Endothelial cell of umbilical vein (primary cell): Measurements from ENCODE around the gene KLK8. TPM values are rescaled to one million over a fixed set of nuclear protein-coding genes. Genes with fewer than 3 reads are reported as not detected.

Experiments used
- BruUV-seq: library from RNA; stranded (reverse); fragments of 400-500 nt; replicated peaks from 2 replicates; lab custom pipeline; 2021; lab: Mats Ljungman, UMichigan
- CTCF ChIA-PET: fragments of 300-600, 350-600 bp; sonication (Branson Sonifier 250); formaldehyde crosslinking; loops from one replicate; lab custom pipeline; 2021; ENCODE audit warnings: antibody characterized with exemption, inconsistent platforms; lab: Charles Lee
- POLR2A ChIA-PET: fragments of 300-600, 350-600 bp; sonication (Branson Sonifier 250); formaldehyde crosslinking; loops from one replicate; lab custom pipeline; 2021; ENCODE audit warnings: antibody characterized with exemption, inconsistent platforms; lab: Charles Lee
- DNase-seq: peaks from one replicate; pipeline ENCODE4 v3.0.0-alpha.2; 2011; ENCODE audit warnings: low read depth, low spot score
- FAIRE-seq: peaks from 2 replicates; lab custom pipeline; 2011; peaks lifted over from hg19 to GRCh38; lab: Jason Lieb, UNC
- H2AFZ ChIP-seq: 2 replicates; pipeline ENCODE4 v1.6.0; 2012; ENCODE audit warnings: low read depth, low read length, control low read depth, inconsistent platforms
- H3K27ac ChIP-seq: 2 replicates; pipeline ENCODE4 v1.5.1; 2011; ENCODE audit warnings: low read depth, mild to moderate bottlenecking, control low read depth, low read length, moderate library complexity; ENCODE audit not compliant: insufficient read depth
- H3K27me3 ChIP-seq, 2 experiments: 2 replicates each; pipeline versions ENCODE4 v1.6.0 to v1.6.1; 2011; ENCODE audit warnings: low read length in 2 of 2, mixed read lengths in 1 of 2; ENCODE audit not compliant: control insufficient read depth in 2 of 2, insufficient read depth in 2 of 2
- H3K36me3 ChIP-seq, 2 experiments: 2 replicates in 1 of 2; 3 replicates in 1 of 2; pipeline ENCODE4 v1.5.1; 2011; ENCODE audit warnings: low read length in 2 of 2, mild to moderate bottlenecking in 1 of 2, moderate library complexity in 1 of 2; ENCODE audit not compliant: control insufficient read depth in 2 of 2, insufficient read depth in 2 of 2; ENCODE audit errors: extremely low read depth in 1 of 2
- H3K4me1 ChIP-seq: 3 replicates; pipeline ENCODE4 v1.5.1; 2011; ENCODE audit warnings: mild to moderate bottlenecking, low read length; ENCODE audit not compliant: control insufficient read depth, insufficient read depth; ENCODE audit errors: extremely low read depth
- H3K4me2 ChIP-seq: 2 replicates; pipeline ENCODE4 v1.6.1; 2011; ENCODE audit warnings: low read length, control low read depth, mixed read lengths; ENCODE audit not compliant: insufficient read depth
- H3K4me3 ChIP-seq, 3 experiments: fragments of 200-600 bp in 1 of 3; sonication (generic), shearing (Covaris generic) in 1 of 3; replicated peaks in 1 of 3; 2 replicates each; pipeline ENCODE4 v1.5.1; 2011 to 2016; ENCODE audit warnings: control low read depth in 3 of 3, low read length in 3 of 3, mild to moderate bottlenecking in 2 of 3, inconsistent platforms in 1 of 3, low read depth in 1 of 3, moderate library complexity in 1 of 3; ENCODE audit not compliant: insufficient read depth in 1 of 3
- H3K79me2 ChIP-seq: 2 replicates; pipeline ENCODE4 v1.6.0; 2012; ENCODE audit warnings: low read length, inconsistent platforms; ENCODE audit not compliant: control insufficient read depth, insufficient read depth
- H3K9ac ChIP-seq: replicated peaks from 2 replicates; pipeline ENCODE3; 2011; ENCODE audit warnings: low read length, control low read depth; ENCODE audit not compliant: insufficient read depth; ENCODE audit errors: extremely low read depth
- H3K9me1 ChIP-seq: replicated peaks from 3 replicates; pipeline ENCODE4 v1.6.0; 2011; ENCODE audit warnings: mild to moderate bottlenecking, low read length; ENCODE audit not compliant: control insufficient read depth, insufficient read depth; ENCODE audit errors: extremely low read depth
- H3K9me3 ChIP-seq: replicated peaks from 2 replicates; pipeline ENCODE4 v1.5.1; 2012; ENCODE audit warnings: low read length, inconsistent platforms; ENCODE audit not compliant: control insufficient read depth, insufficient read depth
- H4K20me1 ChIP-seq: replicated peaks from 2 replicates; pipeline ENCODE3; 2011; ENCODE audit warnings: mild to moderate bottlenecking, low read length; ENCODE audit not compliant: control insufficient read depth, insufficient read depth; ENCODE audit errors: extremely low read depth
- CTCF ChIP-seq, 2 donors: IDR thresholded peaks; 1 replicate in 1 of 2; 2 replicates in 1 of 2; pipeline ENCODE4 v1.5.1; 2011; ENCODE audit warnings: low read length in 2 of 2, mild to moderate bottlenecking in 2 of 2, moderate library complexity in 2 of 2, control low read depth in 1 of 2, inconsistent platforms in 1 of 2, low read depth in 1 of 2; ENCODE audit not compliant: insufficient read depth in 1 of 2; ENCODE audit errors: extremely low read depth in 1 of 2
- EZH2 ChIP-seq: IDR thresholded peaks from 2 replicates; pipeline ENCODE4 v1.6.1; 2012; ENCODE audit warnings: borderline replicate concordance, low read depth, mild to moderate bottlenecking, moderate library complexity, low read length, inconsistent platforms; ENCODE audit not compliant: severe bottlenecking
- FOS ChIP-seq: IDR thresholded peaks from 2 replicates; pipeline ENCODE4 v1.6.1; 2011; ENCODE audit warnings: mild to moderate bottlenecking, low read length, moderate library complexity, borderline replicate concordance; ENCODE audit not compliant: insufficient read depth
- GATA2 ChIP-seq: IDR thresholded peaks from 2 replicates; pipeline ENCODE4 v1.7.0; 2011; ENCODE audit warnings: low read depth, mild to moderate bottlenecking, moderate library complexity, mixed read lengths, low read length; ENCODE audit not compliant: insufficient read length, insufficient read depth
- JUN ChIP-seq: IDR thresholded peaks from 2 replicates; pipeline ENCODE4 v1.6.1; 2011; ENCODE audit warnings: borderline replicate concordance, low read depth; ENCODE audit not compliant: insufficient read length, insufficient read depth
- MAX ChIP-seq: IDR thresholded peaks from 2 replicates; pipeline ENCODE4 v1.6.1; 2011; ENCODE audit not compliant: insufficient read depth, insufficient read length
- MYC ChIP-seq: IDR thresholded peaks from one replicate; pipeline ENCODE4 v1.6.1; 2011; ENCODE audit warnings: mild to moderate bottlenecking, low read depth, low read length
- POLR2A ChIP-seq: IDR thresholded peaks from 2 replicates; pipeline ENCODE4 v1.6.1; 2012; ENCODE audit warnings: low read depth, mild to moderate bottlenecking, control low read depth, low read length
- POLR2AphosphoS5 ChIP-seq: IDR thresholded peaks from 2 replicates; pipeline ENCODE4 v1.6.1; 2012; ENCODE audit warnings: low read depth, mild to moderate bottlenecking, control low read depth, low read length, moderate library complexity; ENCODE audit not compliant: insufficient read depth
- dilution Hi-C: fragments of 300-500 bp; cut with MboI; formaldehyde crosslinking; loops from one replicate; pipeline ENCODE4 v1.15.0; 2019; ENCODE audit warnings: low sequenced_read_pairs; ENCODE audit not compliant: extremely low pct_ligation_motif_present
- intact Hi-C: fragments of 100-400 bp; cut with micrococcal nuclease; formaldehyde crosslinking; loops from one replicate; pipeline ENCODE4 v1.10.0; 2022
- polyA plus RNA-seq, 4 experiments: library from polyadenylated mRNA; depleted of rRNA in 3 of 4; stranded (reverse) in 3 of 4; unstranded in 1 of 4; fragments of >200 nt; gene quantifications; 2 replicates each; pipeline versions ENCODE4 v1.2.1 to v1.2.3, GENCODE V29; 2011 to 2012; ENCODE audit warnings: missing spikeins in 1 of 4
- total RNA-seq: library from RNA; stranded (reverse); gene quantifications from 2 replicates; pipeline ENCODE4 v1.2.3, GENCODE V29; 2021

The KLK8 gene
- total and polyA plus RNA-seq, 2 donors (not counting 3 experiments of a cell fraction or from before 2014, with no cell fraction given) = not detected

GRCh38 chr19:50962245-50962644, 39.2 kb downstream of the KLK8 start:
- TF ChIP-seq POLR2A = no peak
- TF ChIP-seq MAX = no peak
- TF ChIP-seq FOS = no peak
- TF ChIP-seq CTCF (IDR thresholded peaks at IDR 0.05; ENCODE audit: extremely low read depth in 1 of 2, insufficient read depth in 1 of 2, low read depth in 1 of 2, low read length in 2 of 2) = no peak
- TF ChIP-seq GATA2 = no peak
- TF ChIP-seq JUN = no peak
- TF ChIP-seq MYC = no peak
- no peak for TF ChIP-seq POLR2AphosphoS5
- TF ChIP-seq EZH2 = no peak

More at GRCh38 chr19:50962245-50962644, 39.2 kb downstream of the KLK8 start:
- Histone ChIP-seq H4K20me1 (no peaks in the 10 kb centered on the region), H3K27ac (no peak overlapping the region), H3K4me1 (no peaks in the 10 kb centered on the region), H3K4me3 (no peak overlapping the region), H3K36me3 (no peaks in the 10 kb centered on the region), H3K9ac (no peak overlapping the region), H2AFZ (no peak overlapping the region), H3K27me3 (no peaks in the 10 kb centered on the region), H3K4me2 (no peak overlapping the region), H3K79me2 (no peaks in the 10 kb centered on the region), H3K9me1 (no peaks in the 10 kb centered on the region), H3K9me3 (no peaks in the 10 kb centered on the region)
- intact Hi-C loops (no loop called here), dilution Hi-C loops (no loop called here)
- DNase-seq (no peak), FAIRE-seq (no peak)
- ChIA-PET POLR2A (no interaction called here), CTCF (no interaction called here)
- no TSS peak for BruUV-seq
